ENCODE results near the gene AXIN1. TPM values are rescaled to one million over a fixed set of nuclear protein-coding genes. Genes with fewer than 3 reads are reported as not detected.
A peak's percentile ranks its signal among the peaks of the same experiment; 100 is the strongest.

Gene AXIN1
- total and polyA plus RNA-seq, 9 of the 15 experiments (the other 6 are each of a cell fraction or from before 2014, with no cell fraction given) = 0.42 to 58.0 (median 25.9) TPM

DNA sequence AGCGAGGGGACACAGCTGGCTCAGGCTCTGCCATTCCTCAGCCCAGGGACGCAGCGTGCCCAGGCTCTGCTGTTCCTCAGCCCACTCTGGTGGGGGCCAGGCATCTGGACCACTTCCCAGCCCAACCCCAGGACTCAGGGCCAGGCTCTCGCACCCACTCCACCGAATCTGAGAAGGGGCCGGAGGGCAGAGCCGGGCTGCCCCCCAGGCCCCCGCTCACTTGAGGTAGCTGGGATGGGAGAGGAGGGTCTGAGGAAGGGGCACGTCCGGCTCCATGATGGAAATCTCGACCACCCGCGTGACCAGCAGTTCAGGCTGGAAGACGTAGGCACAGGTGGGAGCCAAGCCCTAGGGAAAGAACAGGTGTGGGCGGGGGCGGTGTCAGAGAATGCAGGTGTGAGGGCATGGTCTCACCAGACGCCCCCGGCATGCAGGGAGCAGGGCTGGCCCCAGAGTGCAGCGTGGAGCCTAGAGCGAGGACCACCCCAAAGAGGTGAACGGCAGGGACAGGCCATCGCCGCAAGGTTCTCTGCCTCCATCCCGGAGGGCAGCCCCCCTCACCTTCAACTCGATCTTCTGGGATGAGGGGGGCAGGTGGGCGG is 24.4 kb upstream of the AXIN1 start:
- no peaks in the 10 kb centered on the region for H3K9me3 ChIP-seq (replicated peaks; ENCODE audit: control insufficient read depth, insufficient read depth, low read depth, low read length)
- POLR2A ChIA-PET = interaction anchor here (0.5 to 0.8 kb wide), 3 partner anchors 39 to 304 kb away, joined by 3 read pairs; no protein-coding TSS in a partner anchor
- no peak overlapping the region for H3K9ac ChIP-seq (ENCODE audit: insufficient read depth in 1 of 2, low read depth in 2 of 2, low read length in 2 of 2)
- in situ Hi-C loops (cut with MboI) = no loop called here
- FAIRE-seq = no peak
- no peaks in the 10 kb centered on the region for H3K9me1 ChIP-seq (ENCODE audit: control insufficient read depth, insufficient read depth, low read length)
- H4K20me1 ChIP-seq (replicated peaks; ENCODE audit: control insufficient read depth, insufficient read depth, low read length) = no peaks in the 10 kb centered on the region
- H3K79me2 ChIP-seq (ENCODE audit: control insufficient read depth, insufficient read depth, low read length) = peaks cover 28% of the 10 kb centered on the region
- no peak for TF ChIP-seq RBM25 (IDR thresholded peaks at IDR 0.05; ENCODE audit: low read depth, low read length, severe bottlenecking)
- TF ChIP-seq ZNF445 (CRISPR knock-in tag; IDR thresholded peaks at IDR 0.05; ENCODE audit: low read depth) = no peak
- peak; percentile 5; the same call in 1 of the 2 replicates for TF ChIP-seq RBFOX2 (IDR thresholded peaks at IDR 0.05; ENCODE audit: low read depth, low read length)
- no peaks in the 10 kb centered on the region for H3K27me3 ChIP-seq (ENCODE audit: control insufficient read depth in 2 of 2, insufficient read depth in 2 of 2, low read length in 2 of 2)
- CTCF ChIA-PET (ENCODE audit: low intra/inter-chr PET ratio) = no interaction called here
- peaks cover 55% of the 10 kb centered on the region; the same call in 2 of the 3 replicates for H3K36me3 ChIP-seq (ENCODE audit: control insufficient read depth, insufficient read depth, low read length)
- H3K27ac ChIP-seq (ENCODE audit: extremely low read depth, low read depth, low read length) = no peak overlapping the region
- DNase-seq (ENCODE audit: extremely low read depth in 1 of 4, low spot score in 3 of 4) = no peak
- BruUV-seq (replicated peaks) = no TSS peak
- H3K4me3 ChIP-seq = no peak overlapping the region
- intact Hi-C loops (cut with micrococcal nuclease) = no loop called here
- H3K4me2 ChIP-seq (ENCODE audit: insufficient read depth, low read length) = no peak overlapping the region
- no peak for ATAC-seq
- WGBS (ENCODE audit: insufficient coverage, low coverage, missing lambda C conversion rate) = 99% methylated on average over 16 of the region's 26 CpGs
- H2AFZ ChIP-seq (ENCODE audit: low read depth, low read length) = no peak overlapping the region
- H3K4me1 ChIP-seq (replicated peaks in 1 of 2; ENCODE audit: control insufficient read depth in 2 of 2, insufficient read depth in 2 of 2, low read length in 2 of 2) = peaks cover 0 to 55% of the 10 kb centered on the region in 2 experiments; a peak in 3 of 5 replicates

All from K562 (cell line).